ENCODE measurements around the gene ZNF407. TPM values are rescaled to one million over a fixed set of nuclear protein-coding genes. Genes with fewer than 3 reads are reported as not detected.

ZNF407 gene
- total and polyA plus RNA-seq, 10 donors, result 2.0 to 41.0 (median 26.3) TPM

DNA sequence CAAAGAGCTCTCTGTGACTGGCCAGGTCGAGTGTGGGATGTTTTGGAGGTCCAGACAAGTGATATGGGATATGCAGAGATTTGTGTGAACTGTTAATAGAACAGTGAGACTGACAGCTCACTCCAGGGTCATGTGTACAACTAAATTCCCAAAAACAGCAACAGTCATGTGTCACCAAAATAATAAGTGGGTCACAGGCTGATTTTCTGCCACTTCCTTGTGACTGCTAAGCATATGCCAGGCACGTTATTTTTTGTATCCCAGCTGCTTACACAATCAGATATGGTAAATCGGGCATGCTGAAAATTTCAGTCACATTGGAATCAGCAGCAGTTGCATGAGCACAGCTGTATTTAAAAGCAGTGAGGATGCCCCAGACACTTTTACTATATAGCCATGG, 412.6 kb downstream of the ZNF407 start:
- TF ChIP-seq, protein P1, sequence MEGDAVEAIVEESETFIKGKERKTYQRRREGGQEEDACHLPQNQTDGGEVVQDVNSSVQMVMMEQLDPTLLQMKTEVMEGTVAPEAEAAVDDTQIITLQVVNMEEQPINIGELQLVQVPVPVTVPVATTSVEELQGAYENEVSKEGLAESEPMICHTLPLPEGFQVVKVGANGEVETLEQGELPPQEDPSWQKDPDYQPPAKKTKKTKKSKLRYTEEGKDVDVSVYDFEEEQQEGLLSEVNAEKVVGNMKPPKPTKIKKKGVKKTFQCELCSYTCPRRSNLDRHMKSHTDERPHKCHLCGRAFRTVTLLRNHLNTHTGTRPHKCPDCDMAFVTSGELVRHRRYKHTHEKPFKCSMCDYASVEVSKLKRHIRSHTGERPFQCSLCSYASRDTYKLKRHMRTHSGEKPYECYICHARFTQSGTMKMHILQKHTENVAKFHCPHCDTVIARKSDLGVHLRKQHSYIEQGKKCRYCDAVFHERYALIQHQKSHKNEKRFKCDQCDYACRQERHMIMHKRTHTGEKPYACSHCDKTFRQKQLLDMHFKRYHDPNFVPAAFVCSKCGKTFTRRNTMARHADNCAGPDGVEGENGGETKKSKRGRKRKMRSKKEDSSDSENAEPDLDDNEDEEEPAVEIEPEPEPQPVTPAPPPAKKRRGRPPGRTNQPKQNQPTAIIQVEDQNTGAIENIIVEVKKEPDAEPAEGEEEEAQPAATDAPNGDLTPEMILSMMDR (IDR thresholded peaks at IDR 0.05 in 8 of 11, conservative IDR thresholded peaks at IDR 0.05 in 3 of 11), result no peak
- TF ChIP-seq POLR2AphosphoS5 (IDR thresholded peaks at IDR 0.05) (no peak), POLR2A (IDR thresholded peaks at IDR 0.05) (no peak)
- H3K4me3 ChIP-seq, result no peak overlapping the region
- 84 to 95% (median 91%) methylated on average over 3 of the region's 3 CpGs for WGBS, 5 donors

DNA sequence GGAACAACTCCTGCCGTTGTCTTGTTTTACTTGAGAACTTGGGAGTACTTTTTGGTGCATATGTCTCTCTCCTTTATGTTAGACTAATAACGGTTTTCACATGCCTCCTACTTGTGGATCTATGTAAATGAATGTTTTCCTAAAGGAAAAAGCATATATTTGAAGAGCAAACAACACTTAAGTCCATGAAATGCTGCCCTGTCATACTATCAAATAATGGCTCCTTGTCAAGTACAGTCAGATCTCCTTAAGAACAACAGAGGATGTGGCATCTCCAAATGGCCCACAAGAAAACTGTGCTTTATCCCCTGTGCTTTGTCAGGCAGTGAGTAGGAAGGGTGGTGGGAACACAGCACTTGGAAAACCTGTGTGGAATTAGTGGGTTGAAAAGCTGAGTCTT, 413.0 kb downstream of the ZNF407 start:
- Histone ChIP-seq H3K9me3 (no peaks in the 10 kb centered on the region), H3K27ac (no peak overlapping the region), H3K4me3 (no peak overlapping the region), H3K4me1 (no peaks in the 10 kb centered on the region), H3K36me3 (no peaks in the 10 kb centered on the region), H3K27me3 (replicated peaks in 1 of 7) (no peaks in the 10 kb centered on the region)
- DNase-seq, result no peak
- intact Hi-C loops (cut with DNase I; ENCODE audit: low total_unique reads), result no loop called here
- 89 to 93% (median 91%) methylated on average over 2 of the region's 2 CpGs for WGBS, 5 donors
- TF ChIP-seq, protein P1 (IDR thresholded peaks at IDR 0.05 in 8 of 11, conservative IDR thresholded peaks at IDR 0.05 in 3 of 11), result no peak
- TF ChIP-seq POLR2A (IDR thresholded peaks at IDR 0.05) (no peak), POLR2AphosphoS5 (IDR thresholded peaks at IDR 0.05) (no peak)

More for the DNA sequence above, 412.6 kb downstream of the ZNF407 start:
- Histone ChIP-seq H3K27me3 (replicated peaks in 1 of 7) (no peaks in the 10 kb centered on the region), H3K4me1 (no peaks in the 10 kb centered on the region), H3K9me3 (no peaks in the 10 kb centered on the region), H3K27ac (no peak overlapping the region), H3K36me3 (no peaks in the 10 kb centered on the region)
- intact Hi-C loops (cut with DNase I; ENCODE audit: low total_unique reads), result no loop called here
- no peak for DNase-seq

DNA sequence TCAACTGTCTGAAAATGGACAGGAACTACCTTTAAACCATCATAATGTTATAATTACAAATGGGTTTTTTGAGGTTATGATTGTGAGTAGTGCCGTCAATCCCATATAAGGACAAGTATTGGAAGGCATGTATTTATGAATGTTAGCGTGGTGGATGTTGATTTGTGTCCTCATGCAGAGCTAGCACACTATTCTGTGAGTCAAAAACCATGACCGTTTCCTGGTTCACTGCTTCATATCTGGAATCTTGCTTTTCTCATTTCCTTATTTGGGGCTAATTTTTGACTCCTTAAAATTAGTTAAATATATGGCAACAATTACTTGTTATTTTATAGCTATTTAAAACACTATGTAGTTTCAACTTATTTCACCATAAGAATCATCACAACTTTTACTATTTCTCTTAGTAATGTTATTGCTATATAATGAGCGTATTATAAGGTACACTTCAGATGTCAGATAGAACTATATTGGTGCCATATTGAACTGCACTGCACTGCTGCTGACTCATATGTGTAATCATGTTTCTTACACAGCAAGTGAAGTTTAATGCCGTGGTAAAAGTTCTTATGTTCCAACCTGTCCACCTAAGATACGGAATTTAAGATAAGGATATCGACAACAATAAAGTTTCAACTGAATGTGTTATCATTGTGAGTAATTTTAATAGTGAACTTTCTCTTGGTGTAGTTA, 418.5 kb downstream of the ZNF407 start:
- intact Hi-C loops (cut with DNase I; ENCODE audit: low total_unique reads), result no loop called here
- TF ChIP-seq POLR2A (IDR thresholded peaks at IDR 0.05), result no peak
- TF ChIP-seq POLR2AphosphoS5 (IDR thresholded peaks at IDR 0.05), result no peak
- TF ChIP-seq, protein P1 (IDR thresholded peaks at IDR 0.05 in 8 of 11, conservative IDR thresholded peaks at IDR 0.05 in 3 of 11), result no peak

DNA sequence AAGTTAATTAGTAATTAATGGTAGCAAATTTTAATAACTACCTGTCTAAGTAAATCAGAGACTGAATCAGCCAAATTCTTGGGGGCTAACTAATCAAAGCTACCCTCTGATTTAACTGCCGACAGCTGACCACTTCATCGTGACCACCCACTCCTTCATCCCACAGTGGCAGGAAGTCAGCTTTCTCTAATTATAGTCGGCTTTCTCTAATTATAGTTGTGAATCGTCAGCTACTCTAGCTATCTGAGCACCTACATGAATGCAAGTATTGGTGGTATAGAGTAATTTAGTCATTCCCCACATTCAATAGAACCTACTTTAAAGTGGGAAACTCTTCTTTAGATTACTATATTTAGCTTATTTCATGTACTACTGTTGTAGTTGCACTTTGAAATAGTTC, 425.8 kb downstream of the ZNF407 start:
- no peak overlapping the region for H3K4me3 ChIP-seq
- TF ChIP-seq POLR2A (IDR thresholded peaks at IDR 0.05) (no peak), POLR2AphosphoS5 (IDR thresholded peaks at IDR 0.05) (no peak)
- TF ChIP-seq, protein P1 (IDR thresholded peaks at IDR 0.05 in 8 of 11, conservative IDR thresholded peaks at IDR 0.05 in 3 of 11), result no peak

More for the DNA sequence above, 418.5 kb downstream of the ZNF407 start:
- no peak for DNase-seq
- Histone ChIP-seq H3K4me1 (no peaks in the 10 kb centered on the region), H3K27ac (no peak overlapping the region), H3K9me3 (no peaks in the 10 kb centered on the region), H3K27me3 (replicated peaks in 1 of 7) (no peaks in the 10 kb centered on the region), H3K4me3 (no peak overlapping the region), H3K36me3 (no peaks in the 10 kb centered on the region)
- WGBS, 5 donors, result 82 to 89% (median 88%) methylated on average over 7 of the region's 7 CpGs

More for the DNA sequence above, 425.8 kb downstream of the ZNF407 start:
- DNase-seq, result no peak
- Histone ChIP-seq H3K27me3 (replicated peaks in 1 of 7) (no peaks in the 10 kb centered on the region), H3K27ac (no peak overlapping the region), H3K9me3 (no peaks in the 10 kb centered on the region), H3K4me1 (no peaks in the 10 kb centered on the region), H3K36me3 (no peaks in the 10 kb centered on the region)
- intact Hi-C loops (cut with DNase I; ENCODE audit: low total_unique reads), result no loop called here
- WGBS, 5 donors, result 45 to 76% (median 65%) methylated on average over 4 of the region's 4 CpGs
